Parathyroid adenoma (tissue), 2 donors: ENCODE data around the gene CST1.

ENCODE experiments used
- H2AFZ ChIP-seq: fragments of 300-600 bp; sonication (generic); one replicate; pipeline ENCODE4 v1.7.0; 2017; ENCODE audit warnings: antibody characterized with exemption, mild to moderate bottlenecking
- H3K27ac ChIP-seq: fragments of 300-600 bp; sonication (generic); one replicate; pipeline ENCODE4 v1.7.0; 2017
- H3K27me3 ChIP-seq: fragments of 300-600 bp; sonication (generic); one replicate; pipeline ENCODE4 v1.7.0; 2017; ENCODE audit warnings: low read length; ENCODE audit not compliant: control insufficient read depth, insufficient read depth
- H3K36me3 ChIP-seq: fragments of 300-600 bp; sonication (generic); one replicate; pipeline ENCODE4 v1.7.0; 2017; ENCODE audit warnings: low read length; ENCODE audit not compliant: control insufficient read depth, insufficient read depth
- H3K4me1 ChIP-seq: fragments of 300-600 bp; sonication (generic); one replicate; pipeline ENCODE4 v1.7.0; 2017; ENCODE audit warnings: control low read depth
- H3K4me2 ChIP-seq: fragments of 300-600 bp; sonication (generic); one replicate; pipeline ENCODE4 v1.7.0; 2017; ENCODE audit warnings: low read length
- H3K4me3 ChIP-seq: fragments of 300-600 bp; sonication (generic); one replicate; pipeline ENCODE4 v1.7.0; 2017; ENCODE audit warnings: low read depth, low read length
- H3K79me2 ChIP-seq: fragments of 300-600 bp; sonication (generic); one replicate; pipeline ENCODE4 v1.7.0; 2017; ENCODE audit warnings: control low read depth
- H3K9ac ChIP-seq: fragments of 300-600 bp; sonication (generic); one replicate; pipeline ENCODE4 v1.7.0; 2017; ENCODE audit warnings: mild to moderate bottlenecking
- H3K9me3 ChIP-seq: fragments of 300-600 bp; sonication (generic); one replicate; pipeline ENCODE4 v1.7.0; 2017; ENCODE audit warnings: low read length; ENCODE audit not compliant: control insufficient read depth
- CTCF ChIP-seq: fragments of 300-600 bp; sonication (generic); IDR thresholded peaks from one replicate; pipeline ENCODE4 v1.7.0; 2017; ENCODE audit warnings: antibody characterized with exemption, mild to moderate bottlenecking
- donor health status: primary hyperparathyroidism.

CST1 gene

GRCh38 chr20:23705895-23706294 lies 44.8 kb downstream of the CST1 start:
- TF ChIP-seq CTCF = no peak
- Histone ChIP-seq H3K4me1 (no peaks in the 10 kb centered on the region), H3K79me2 (no peaks in the 10 kb centered on the region), H3K9me3 (no peaks in the 10 kb centered on the region), H3K36me3 (no peaks in the 10 kb centered on the region), H3K4me2 (no peak overlapping the region), H3K4me3 (no peak overlapping the region), H3K27me3 (no peaks in the 10 kb centered on the region), H3K27ac (no peak overlapping the region), H3K9ac (no peak overlapping the region), H2AFZ (no peak overlapping the region)

DNA sequence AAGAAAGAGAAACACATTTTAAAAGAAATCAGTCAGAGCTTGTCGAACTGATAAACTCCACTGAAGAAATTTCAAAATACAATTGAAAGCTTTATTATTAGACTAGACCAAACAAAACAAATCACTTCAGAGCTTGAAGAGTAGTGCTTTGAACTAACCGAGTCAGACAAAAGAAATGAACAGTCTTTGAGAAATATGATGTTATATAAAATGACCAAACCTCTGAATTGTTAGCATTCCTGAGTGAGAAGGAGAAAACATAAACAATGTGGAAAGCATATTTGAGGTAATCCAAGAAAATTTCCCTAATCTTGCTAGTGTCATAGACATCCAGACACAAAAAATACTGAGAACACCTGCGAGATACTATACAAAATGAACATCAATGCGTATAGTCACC lies 48.7 kb downstream of the CST1 start:
- no peak overlapping the region for H3K4me2 ChIP-seq
- no peak overlapping the region for H3K9ac ChIP-seq
- H3K36me3 ChIP-seq = no peaks in the 10 kb centered on the region
- no peak overlapping the region for H2AFZ ChIP-seq
- H3K9me3 ChIP-seq = no peaks in the 10 kb centered on the region
- no peak for TF ChIP-seq CTCF
- H3K79me2 ChIP-seq = no peaks in the 10 kb centered on the region
- H3K27me3 ChIP-seq = no peaks in the 10 kb centered on the region
- no peak overlapping the region for H3K27ac ChIP-seq
- H3K4me1 ChIP-seq = no peaks in the 10 kb centered on the region
- H3K4me3 ChIP-seq = no peak overlapping the region

DNA sequence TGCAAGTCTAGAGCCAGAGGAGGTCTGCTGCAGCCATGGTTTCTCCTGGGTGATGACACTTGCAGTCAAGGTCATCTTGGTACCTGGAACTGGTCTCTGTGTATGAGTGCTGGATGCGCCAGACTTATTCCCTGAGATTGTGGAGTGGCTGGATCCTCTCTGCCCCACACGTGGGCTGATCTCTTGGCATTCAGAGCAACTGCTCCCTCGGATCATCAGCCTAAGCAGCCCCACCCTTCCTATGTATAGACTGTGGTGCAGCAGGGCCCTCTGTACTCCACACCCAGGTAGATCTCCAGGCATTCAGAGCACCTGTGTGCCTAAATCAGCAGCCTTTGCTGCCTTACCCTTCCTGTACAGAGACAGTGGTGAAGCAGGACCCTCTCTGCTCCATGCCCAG lies 49.8 kb downstream of the CST1 start:
- H3K9ac ChIP-seq = no peak overlapping the region
- no peak overlapping the region for H3K4me2 ChIP-seq
- no peak for TF ChIP-seq CTCF
- H3K4me1 ChIP-seq = no peaks in the 10 kb centered on the region
- H3K36me3 ChIP-seq = no peaks in the 10 kb centered on the region
- no peaks in the 10 kb centered on the region for H3K79me2 ChIP-seq
- no peak overlapping the region for H2AFZ ChIP-seq
- no peak overlapping the region for H3K4me3 ChIP-seq
- no peak overlapping the region for H3K27ac ChIP-seq
- no peaks in the 10 kb centered on the region for H3K9me3 ChIP-seq
- H3K27me3 ChIP-seq = no peaks in the 10 kb centered on the region

DNA sequence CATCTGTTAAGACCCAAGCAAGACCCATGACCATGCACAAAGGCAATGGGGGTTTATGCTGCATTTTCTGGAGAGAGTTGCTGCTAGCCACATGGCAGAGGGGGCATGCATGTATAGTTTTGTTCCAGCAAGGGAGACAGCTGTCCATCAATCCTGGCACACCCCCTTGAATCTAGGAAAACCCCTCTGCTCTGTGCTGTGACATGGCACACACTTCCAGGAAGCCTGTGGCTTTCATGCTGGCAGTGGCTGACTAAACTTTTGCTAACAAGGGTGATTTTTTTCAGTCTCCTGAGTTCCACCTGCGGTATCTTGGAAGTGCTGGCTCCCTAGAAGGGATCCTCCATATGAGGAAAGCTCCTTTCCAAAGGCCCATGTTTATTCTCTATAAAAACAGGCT lies 52.8 kb downstream of the CST1 start:
- Histone ChIP-seq H3K4me3 (no peak overlapping the region), H3K27me3 (no peaks in the 10 kb centered on the region), H2AFZ (no peak overlapping the region), H3K27ac (no peak overlapping the region), H3K9me3 (no peaks in the 10 kb centered on the region), H3K79me2 (no peaks in the 10 kb centered on the region), H3K4me1 (no peaks in the 10 kb centered on the region), H3K36me3 (no peaks in the 10 kb centered on the region), H3K4me2 (no peak overlapping the region), H3K9ac (no peak overlapping the region)
- TF ChIP-seq CTCF = no peak
